GM19193 (cell line): ENCODE results near the gene BBS9.

Experiments
- POLR2A ChIP-seq: IDR thresholded peaks from 4 replicates; pipeline ENCODE4 v1.6.1; 2011; ENCODE audit not compliant: insufficient read depth, insufficient read length; ENCODE audit errors: extremely low read depth

BBS9 gene

DNA sequence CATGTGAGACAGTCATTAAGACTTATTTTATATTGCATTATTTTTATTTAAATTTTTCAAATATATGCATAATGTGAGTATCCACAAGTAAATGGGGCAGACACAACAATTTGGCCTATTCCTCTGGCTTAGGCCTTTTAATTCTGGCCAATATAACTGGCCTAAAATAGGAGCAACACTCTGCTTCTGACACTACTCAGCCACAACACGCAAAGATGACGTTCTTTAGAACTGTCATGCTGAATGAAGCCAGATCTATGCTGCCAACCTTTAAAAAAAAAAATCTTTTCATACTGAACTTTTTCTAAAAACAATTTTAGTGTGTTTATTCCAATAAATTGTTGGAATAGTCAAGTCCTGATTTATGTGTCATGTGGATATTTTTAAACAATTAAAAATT is 421.0 kb downstream of the BBS9 start:
- TF ChIP-seq POLR2A: no peak

DNA sequence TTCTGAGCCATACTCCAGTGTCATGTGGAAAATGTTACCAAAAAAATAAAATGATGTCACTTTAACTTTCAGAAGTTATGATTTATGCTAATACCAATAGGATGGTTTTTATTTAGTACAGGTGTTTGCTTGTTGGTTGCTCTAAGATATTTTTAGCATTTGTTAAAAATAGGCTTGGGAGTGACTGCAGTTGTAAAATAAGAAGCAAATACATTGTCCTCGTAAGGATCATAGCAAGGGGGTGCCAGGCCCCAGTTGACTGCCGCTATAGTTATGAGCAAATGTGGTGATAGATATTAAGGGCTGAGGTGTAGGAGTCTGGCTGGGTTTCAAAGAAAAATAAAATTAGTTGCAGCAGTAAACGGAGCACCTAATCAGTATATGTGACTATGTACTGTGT is 421.6 kb downstream of the BBS9 start:
- no peak for TF ChIP-seq POLR2A

- no peak for TF ChIP-seq POLR2A
These were observed 424.7 kb downstream of the BBS9 start for GRCh38 chr7:33554046-33554445.

DNA sequence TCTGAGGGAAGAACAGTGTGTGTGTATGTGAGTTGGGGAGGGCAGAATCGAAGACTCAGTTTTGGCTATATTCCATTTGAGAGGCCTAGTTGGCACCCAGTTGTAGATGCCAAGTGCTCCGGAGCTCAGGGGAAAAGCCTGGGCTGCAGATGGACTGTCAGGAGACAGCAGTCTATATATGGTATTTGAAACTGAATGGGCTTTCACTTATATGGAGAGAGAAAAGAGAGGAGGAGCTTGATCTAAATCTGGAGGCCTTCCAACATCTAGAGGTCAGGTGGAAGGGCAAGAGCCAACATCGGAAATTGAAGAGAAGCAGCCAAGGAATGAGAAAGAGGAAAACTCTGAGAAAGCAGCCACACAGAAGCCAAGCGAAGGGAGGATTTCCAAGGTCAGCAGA is 425.2 kb downstream of the BBS9 start:
- TF ChIP-seq POLR2A: no peak

- TF ChIP-seq POLR2A: no peak
These were observed 427.1 kb downstream of the BBS9 start for GRCh38 chr7:33556472-33556871.

- TF ChIP-seq POLR2A: no peak
These were observed 429.4 kb downstream of the BBS9 start for GRCh38 chr7:33558549-33559323.

- TF ChIP-seq POLR2A: no peak
These were observed 430.0 kb downstream of the BBS9 start for GRCh38 chr7:33559324-33559710.

GRCh38 chr7:33562996-33563395 is 433.6 kb downstream of the BBS9 start:
- no peak for TF ChIP-seq POLR2A

GRCh38 chr7:33563651-33564050 is 434.3 kb downstream of the BBS9 start:
- TF ChIP-seq POLR2A: no peak

DNA sequence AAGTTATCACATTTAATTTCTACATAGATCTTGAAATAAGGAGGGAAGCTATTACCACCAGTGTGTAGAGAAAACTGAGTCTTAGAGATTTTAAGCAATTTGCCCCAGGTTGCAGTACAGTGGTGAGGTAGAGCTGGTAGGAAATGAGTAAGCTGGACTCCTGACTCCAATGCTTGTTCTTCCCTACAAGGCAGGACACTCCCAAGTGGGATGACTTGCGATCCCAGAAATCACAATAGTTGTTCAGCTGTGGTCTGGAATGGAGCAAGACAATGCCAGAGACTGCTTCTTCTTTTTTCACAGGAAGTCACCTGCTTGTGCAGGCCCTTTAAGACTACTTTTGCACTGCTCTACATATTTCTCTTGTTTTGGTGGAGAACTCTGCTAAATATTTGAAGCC is 448.8 kb downstream of the BBS9 start:
- TF ChIP-seq POLR2A: no peak

DNA sequence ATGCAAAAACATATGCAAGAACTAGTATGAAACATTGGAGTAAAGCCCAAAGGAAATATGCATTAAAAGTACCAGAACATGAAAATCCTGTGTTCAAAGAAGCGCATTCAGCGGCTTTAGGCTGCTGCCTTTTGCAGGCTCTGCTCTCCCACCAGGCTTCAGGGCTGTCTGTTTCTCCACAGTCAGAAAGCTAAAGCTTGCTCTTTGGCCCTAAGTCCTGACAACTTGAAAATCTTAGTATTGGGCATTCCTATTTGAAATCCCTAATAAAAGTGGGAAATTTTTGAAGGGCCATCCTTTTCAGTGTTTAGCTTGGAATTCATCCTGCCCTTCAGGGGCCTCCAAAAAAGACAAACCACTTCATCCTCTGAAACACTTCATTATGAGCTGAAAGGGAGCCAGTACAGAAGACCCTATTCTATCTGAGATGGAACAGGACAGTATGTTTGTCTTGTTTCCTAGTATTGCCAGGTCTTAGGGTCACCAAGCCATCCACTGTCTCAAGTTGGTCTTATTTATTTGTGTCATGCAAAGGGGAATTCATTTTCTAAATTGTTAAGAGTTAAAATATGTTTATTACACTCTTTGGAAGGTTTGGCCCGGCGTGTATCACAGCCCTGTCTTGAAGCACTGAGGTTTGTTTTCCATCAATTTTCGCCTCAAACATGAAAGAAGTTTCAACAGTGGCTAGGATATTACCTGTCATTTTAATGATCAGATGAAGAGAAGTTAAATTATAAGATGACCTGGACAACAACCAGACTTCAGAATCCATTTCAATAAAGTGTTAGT is 449.7 kb downstream of the BBS9 start:
- TF ChIP-seq POLR2A: no peak

GRCh38 chr7:33579673-33579960 is 450.3 kb downstream of the BBS9 start:
- no peak for TF ChIP-seq POLR2A

- TF ChIP-seq POLR2A: no peak
These were observed 451.9 kb downstream of the BBS9 start for GRCh38 chr7:33581236-33581635.

- no peak for TF ChIP-seq POLR2A
These were observed 452.7 kb downstream of the BBS9 start for GRCh38 chr7:33582104-33582503.

DNA sequence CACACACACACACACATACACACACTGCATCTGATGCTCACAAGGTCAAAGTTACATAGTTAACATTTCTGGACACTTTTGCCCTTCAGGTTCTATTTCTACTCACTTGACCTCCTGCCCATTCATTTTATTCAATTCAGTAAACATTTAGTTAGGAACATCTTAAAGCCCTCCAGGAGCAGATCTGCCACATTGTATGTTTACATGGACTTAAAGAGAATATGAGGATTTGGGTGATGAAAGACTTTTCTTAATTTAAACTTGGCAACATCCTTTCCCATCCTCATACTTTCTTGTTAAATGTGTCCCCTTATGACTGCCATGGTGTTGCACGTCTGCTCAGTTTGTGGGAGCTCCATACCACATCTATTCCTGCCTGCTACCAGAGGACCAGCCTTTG is 453.2 kb downstream of the BBS9 start:
- no peak for TF ChIP-seq POLR2A

DNA sequence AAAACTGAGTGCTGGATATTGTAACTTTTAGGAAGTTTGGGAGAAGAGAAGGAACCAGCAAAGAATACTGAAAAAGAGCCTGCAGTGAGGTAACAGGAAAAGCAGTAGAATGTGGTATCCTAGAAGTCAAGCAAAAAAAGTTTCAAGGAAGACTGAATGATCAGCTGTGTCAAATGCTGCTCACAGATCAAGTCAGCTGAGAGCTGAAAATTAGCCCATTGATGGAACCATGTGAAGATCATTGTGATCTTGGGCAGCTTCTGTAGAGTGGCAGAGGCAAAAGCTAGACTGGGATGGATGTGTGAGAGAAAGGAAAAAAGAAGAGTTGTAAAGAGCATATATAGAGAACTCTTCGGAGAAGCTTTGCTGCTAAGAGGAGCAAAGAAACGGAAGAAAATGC is 460.5 kb downstream of the BBS9 start:
- TF ChIP-seq POLR2A: no peak

DNA sequence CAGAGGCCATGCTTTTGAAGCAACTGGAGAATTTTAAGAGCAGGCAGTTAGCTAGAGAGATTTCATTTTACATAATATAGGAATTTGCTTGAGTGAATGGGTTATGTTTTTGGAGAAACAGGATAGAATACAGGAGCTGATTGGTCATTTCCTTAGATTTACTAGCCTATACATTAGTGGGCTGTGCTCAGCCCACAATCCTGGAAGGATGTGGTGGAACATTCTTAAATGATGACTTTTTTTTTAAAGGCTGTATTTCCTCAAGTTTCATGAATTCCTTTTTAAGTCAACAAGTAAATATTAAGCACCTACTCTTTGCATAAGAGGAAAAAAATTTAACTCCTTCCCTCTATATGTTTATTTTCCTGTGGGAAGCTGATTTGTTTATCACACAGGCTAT is 461.6 kb downstream of the BBS9 start:
- no peak for TF ChIP-seq POLR2A

- TF ChIP-seq POLR2A: no peak
These were observed 462.1 kb downstream of the BBS9 start for GRCh38 chr7:33591490-33591889.

GRCh38 chr7:33592718-33593117 is 463.4 kb downstream of the BBS9 start:
- TF ChIP-seq POLR2A: no peak
